Measurements from ENCODE around the gene SORBS2.
"Not testable (repeated sequence)": the region's sequence is repeated elsewhere in the genome, so short reads cannot be mapped to it uniquely, and the experiment has no call there.

SORBS2 gene

DNA sequence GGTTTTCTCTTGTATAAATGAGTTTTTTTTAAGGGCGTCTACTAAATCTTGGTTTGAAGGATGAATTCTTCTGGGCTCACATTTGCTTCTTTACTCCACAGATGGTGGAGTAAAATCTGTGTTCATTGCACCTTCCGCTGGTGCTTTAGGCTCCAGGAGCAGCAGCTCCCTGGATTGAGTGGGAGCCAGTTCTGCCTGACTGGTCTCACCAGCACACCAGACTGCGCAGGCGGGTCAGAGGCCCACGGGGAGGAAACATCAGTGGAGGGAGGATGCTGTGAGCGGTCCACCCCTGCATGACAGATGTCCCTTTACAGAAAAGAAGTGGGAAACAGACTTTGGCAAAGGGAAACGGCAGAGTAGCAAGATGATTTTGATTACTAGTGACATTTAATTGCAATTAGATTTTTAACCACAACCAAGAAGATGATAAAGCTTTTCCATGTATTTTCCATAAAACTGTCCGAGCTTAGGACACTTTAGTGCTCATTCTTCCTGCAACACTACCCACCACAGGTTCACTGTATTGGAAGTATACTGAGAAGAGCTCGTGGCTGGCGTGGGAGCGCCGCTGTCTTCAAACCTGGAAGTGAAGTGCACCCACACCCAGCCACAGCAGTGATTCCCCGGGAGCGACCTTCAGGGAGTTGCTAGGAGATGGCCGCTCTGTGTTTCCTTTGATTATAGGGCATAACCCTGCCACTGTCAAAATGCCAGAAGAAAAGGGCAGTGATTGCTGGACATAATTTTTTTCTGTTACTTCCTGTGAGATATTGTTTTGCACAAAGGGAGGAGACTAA lies 95.2 kb downstream of the SORBS2 start:
- H3K4me3 ChIP-seq (ENCODE audit: low read depth, low read length), result no peak overlapping the region
- no peak overlapping the region for H3K9ac ChIP-seq
- no peaks in the 10 kb centered on the region for H3K4me1 ChIP-seq
- TF ChIP-seq, protein P1, sequence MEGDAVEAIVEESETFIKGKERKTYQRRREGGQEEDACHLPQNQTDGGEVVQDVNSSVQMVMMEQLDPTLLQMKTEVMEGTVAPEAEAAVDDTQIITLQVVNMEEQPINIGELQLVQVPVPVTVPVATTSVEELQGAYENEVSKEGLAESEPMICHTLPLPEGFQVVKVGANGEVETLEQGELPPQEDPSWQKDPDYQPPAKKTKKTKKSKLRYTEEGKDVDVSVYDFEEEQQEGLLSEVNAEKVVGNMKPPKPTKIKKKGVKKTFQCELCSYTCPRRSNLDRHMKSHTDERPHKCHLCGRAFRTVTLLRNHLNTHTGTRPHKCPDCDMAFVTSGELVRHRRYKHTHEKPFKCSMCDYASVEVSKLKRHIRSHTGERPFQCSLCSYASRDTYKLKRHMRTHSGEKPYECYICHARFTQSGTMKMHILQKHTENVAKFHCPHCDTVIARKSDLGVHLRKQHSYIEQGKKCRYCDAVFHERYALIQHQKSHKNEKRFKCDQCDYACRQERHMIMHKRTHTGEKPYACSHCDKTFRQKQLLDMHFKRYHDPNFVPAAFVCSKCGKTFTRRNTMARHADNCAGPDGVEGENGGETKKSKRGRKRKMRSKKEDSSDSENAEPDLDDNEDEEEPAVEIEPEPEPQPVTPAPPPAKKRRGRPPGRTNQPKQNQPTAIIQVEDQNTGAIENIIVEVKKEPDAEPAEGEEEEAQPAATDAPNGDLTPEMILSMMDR (IDR thresholded peaks at IDR 0.05), result no peak
- H3K79me2 ChIP-seq, result no peaks in the 10 kb centered on the region
- H3K9me3 ChIP-seq (ENCODE audit: control insufficient read depth, low read length), result no peaks in the 10 kb centered on the region
- no peaks in the 10 kb centered on the region for H3K27me3 ChIP-seq (ENCODE audit: control insufficient read depth, insufficient read depth, low read length)
- no peak overlapping the region for H3K4me2 ChIP-seq (ENCODE audit: low read length)
- H3K27ac ChIP-seq, result peak overlapping the region; percentile 44
- no peak overlapping the region for H2AFZ ChIP-seq
- H3K36me3 ChIP-seq (ENCODE audit: control insufficient read depth, insufficient read depth, low read length), result no peaks in the 10 kb centered on the region

DNA sequence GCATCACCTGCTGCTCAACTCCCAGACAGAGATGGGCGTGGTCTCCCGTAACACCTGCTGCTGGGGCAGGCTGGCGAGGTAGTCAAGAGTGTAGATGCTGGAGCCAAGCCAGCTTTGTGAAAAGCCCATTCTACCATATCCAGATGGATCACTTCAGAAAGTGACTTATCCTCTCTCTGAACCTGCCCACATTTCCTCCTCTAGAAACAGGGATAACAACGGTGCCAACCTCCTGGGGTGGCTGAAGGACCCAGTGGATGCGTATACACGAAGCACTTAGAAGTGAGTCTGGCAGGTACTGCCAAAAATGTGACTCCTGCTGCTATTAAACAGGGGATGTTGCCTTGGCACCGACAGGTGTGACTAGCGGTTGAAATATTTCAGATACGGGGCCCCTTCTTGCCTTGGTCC lies 95.8 kb downstream of the SORBS2 start:
- TF ChIP-seq, protein P1 (IDR thresholded peaks at IDR 0.05), result no peak
- H3K79me2 ChIP-seq, result no peaks in the 10 kb centered on the region
- H3K4me1 ChIP-seq, result no peaks in the 10 kb centered on the region
- H3K27ac ChIP-seq, result peak overlapping the region; percentile 44
- no peaks in the 10 kb centered on the region for H3K9me3 ChIP-seq (ENCODE audit: control insufficient read depth, low read length)
- no peak overlapping the region for H3K9ac ChIP-seq
- no peaks in the 10 kb centered on the region for H3K27me3 ChIP-seq (ENCODE audit: control insufficient read depth, insufficient read depth, low read length)
- H3K4me2 ChIP-seq (ENCODE audit: low read length), result no peak overlapping the region
- no peak overlapping the region for H2AFZ ChIP-seq
- no peaks in the 10 kb centered on the region for H3K36me3 ChIP-seq (ENCODE audit: control insufficient read depth, insufficient read depth, low read length)
- H3K4me3 ChIP-seq (ENCODE audit: low read depth, low read length), result no peak overlapping the region

DNA sequence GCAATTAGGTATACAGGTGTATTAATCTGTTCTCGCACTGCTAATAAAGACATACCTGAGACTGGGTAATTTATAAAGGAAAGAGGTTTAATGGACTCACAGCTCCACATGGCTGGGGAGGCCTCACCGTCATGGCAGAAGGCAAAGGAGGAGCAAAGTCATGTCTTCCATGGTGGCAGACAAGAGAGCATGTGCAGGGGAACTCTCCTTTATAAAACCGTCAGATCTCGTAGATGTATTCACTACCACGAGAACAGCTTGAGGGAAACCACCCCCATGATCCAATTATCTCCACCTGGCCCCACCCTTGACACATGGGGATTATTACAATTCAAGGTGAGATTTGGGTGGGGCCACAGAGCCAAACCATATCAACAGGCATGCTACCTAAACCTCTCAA lies 97.5 kb downstream of the SORBS2 start:
- H3K27me3 ChIP-seq (ENCODE audit: control insufficient read depth, insufficient read depth, low read length); H3K4me3 ChIP-seq (ENCODE audit: low read depth, low read length); H3K9ac ChIP-seq; H3K79me2 ChIP-seq; H3K4me1 ChIP-seq; H2AFZ ChIP-seq; H3K27ac ChIP-seq; H3K4me2 ChIP-seq (ENCODE audit: low read length); H3K36me3 ChIP-seq (ENCODE audit: control insufficient read depth, insufficient read depth, low read length); H3K9me3 ChIP-seq (ENCODE audit: control insufficient read depth, low read length): not testable (repeated sequence)

DNA sequence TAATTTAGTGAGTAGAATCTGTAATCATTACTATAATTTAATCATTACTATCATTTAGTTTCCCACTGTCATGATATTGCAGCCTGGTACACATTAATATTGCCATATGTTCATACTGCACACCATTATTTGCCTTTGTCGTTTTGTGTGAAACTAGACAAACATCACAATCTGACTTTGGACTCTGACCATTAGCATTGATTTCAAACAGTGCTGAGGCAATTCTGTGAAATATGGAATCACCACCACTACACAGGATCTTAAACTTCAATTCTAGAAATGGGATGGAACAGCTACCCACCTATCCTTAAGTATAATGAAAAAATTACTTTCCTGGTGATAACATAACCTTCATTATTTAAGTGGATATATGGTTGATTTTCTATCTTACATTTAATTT lies 98.3 kb downstream of the SORBS2 start:
- H3K9ac ChIP-seq, result no peak overlapping the region
- H2AFZ ChIP-seq, result no peak overlapping the region
- no peaks in the 10 kb centered on the region for H3K4me1 ChIP-seq
- TF ChIP-seq, protein P1 (IDR thresholded peaks at IDR 0.05), result no peak
- H3K4me2 ChIP-seq (ENCODE audit: low read length), result no peak overlapping the region
- no peaks in the 10 kb centered on the region for H3K36me3 ChIP-seq (ENCODE audit: control insufficient read depth, insufficient read depth, low read length)
- no peak overlapping the region for H3K27ac ChIP-seq
- H3K79me2 ChIP-seq, result no peaks in the 10 kb centered on the region
- H3K4me3 ChIP-seq (ENCODE audit: low read depth, low read length), result no peak overlapping the region
- no peaks in the 10 kb centered on the region for H3K27me3 ChIP-seq (ENCODE audit: control insufficient read depth, insufficient read depth, low read length)
- H3K9me3 ChIP-seq (ENCODE audit: control insufficient read depth, low read length), result no peaks in the 10 kb centered on the region

DNA sequence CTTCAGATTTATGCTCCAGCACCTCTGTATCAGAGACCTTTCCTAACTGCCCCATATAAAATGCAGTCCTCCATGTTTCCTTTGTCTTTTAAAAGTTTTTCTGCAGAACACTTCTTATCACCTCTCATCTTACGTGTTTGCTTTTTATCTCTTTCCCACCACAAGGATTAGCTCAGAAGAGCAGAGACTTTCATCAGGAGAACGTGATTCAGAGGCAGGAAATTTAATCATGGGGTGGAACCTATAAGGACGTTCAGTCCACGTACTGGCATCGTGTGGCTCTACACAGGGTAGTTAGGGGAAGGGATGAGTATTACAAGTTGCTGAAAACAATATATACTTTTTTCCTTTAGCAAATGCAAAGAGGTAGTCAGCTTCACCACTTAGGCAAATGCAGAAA lies 98.7 kb downstream of the SORBS2 start:
- Histone ChIP-seq H3K36me3 (ENCODE audit: control insufficient read depth, insufficient read depth, low read length) (no peaks in the 10 kb centered on the region), H3K4me1 (no peaks in the 10 kb centered on the region), H3K9me3 (ENCODE audit: control insufficient read depth, low read length) (no peaks in the 10 kb centered on the region), H3K27me3 (ENCODE audit: control insufficient read depth, insufficient read depth, low read length) (no peaks in the 10 kb centered on the region), H2AFZ (no peak overlapping the region), H3K4me2 (ENCODE audit: low read length) (no peak overlapping the region), H3K9ac (no peak overlapping the region), H3K27ac (no peak overlapping the region), H3K79me2 (no peaks in the 10 kb centered on the region), H3K4me3 (ENCODE audit: low read depth, low read length) (no peak overlapping the region)
- TF ChIP-seq, protein P1 (IDR thresholded peaks at IDR 0.05), result no peak
